Sciatic nerve (tissue), 2 donors: ENCODE measurements around the gene STK33. TPM values are rescaled to one million over a fixed set of nuclear protein-coding genes. Genes with fewer than 3 reads are reported as not detected.

Experiments
- ATAC-seq: fragments of 200-7000 bp; cut with Tn5 transposase; one replicate; pipeline ENCODE4 v1.9.1; 2020; ENCODE audit warnings: mild to moderate bottlenecking, moderate library complexity
- DNase-seq: peaks from one replicate; pipeline ENCODE4 v3.0.0-alpha.2; 2020; ENCODE audit warnings: low spot score
- intact Hi-C: fragments of 100-400 bp; cut with DNase I; formaldehyde crosslinking; loops from one replicate; pipeline ENCODE4 v1.14.2; 2022
- total RNA-seq: library from RNA; stranded (reverse); fragmentation: NEBNext Ultra II Directional; extraction: Animal tissue kit (Norgen Biotek cat#: 25700); gene quantifications from one replicate; pipeline ENCODE4 v1.2.1, GENCODE V29; 2021
- donor health status: DM: no; HTN: no; CAD: no.
- donor health status: DM: no; HTN: no; CAD: no.

Gene STK33
- total RNA-seq, 1 donor from 2014 or later, result 3.1 TPM

DNA sequence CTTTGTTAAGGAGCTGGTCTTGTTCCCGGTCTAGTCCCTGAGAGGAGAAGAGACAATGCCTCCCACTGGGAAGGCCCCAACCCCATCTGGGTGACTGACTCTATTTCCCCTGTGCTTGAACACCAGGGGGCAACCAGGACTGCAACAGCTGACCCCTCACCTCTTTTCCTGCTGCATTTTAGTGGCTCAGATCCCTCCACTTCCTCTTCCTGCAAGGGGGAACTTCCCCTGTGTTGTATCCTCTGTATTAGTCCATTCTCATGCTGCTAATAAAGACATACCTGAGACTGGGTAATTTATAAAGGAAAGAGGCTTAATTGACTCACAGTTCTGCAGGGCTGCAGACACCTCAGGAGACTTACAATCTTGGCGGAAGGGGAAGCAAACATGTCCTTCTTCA is 246.1 kb downstream of the STK33 start:
- ATAC-seq (no peak), DNase-seq (no peak)
- intact Hi-C loops, result no loop called here

DNA sequence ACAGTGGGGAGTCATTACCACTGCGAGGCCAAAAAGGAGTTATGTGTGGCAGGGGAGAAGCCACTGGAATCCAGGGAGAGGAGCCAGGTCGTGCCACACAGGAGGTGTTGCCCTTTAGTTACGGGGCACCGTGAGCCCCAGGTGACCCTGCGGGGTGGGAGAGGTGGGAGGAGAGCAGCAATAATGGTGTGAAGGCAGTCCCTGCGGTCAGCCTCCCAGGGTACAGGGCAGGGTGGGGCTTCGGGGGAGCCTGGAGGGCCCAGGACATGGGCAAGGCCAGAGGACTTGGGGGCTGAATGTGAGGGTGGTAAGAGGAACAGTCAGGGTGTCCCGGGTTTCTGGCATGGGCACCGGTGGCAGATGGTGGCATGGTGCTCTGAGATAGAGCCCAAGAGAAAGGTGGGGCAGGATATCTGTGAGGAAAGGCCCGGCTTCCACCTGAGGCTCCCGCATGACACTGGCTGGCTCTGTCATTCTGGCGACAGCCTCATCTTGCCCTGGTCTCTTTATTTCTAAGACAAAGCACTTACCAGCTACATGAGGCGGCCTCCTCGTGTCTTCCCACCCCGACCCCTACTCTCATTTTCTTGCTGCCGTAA is 247.8 kb downstream of the STK33 start:
- DNase-seq (no peak), ATAC-seq (no peak)
- intact Hi-C loops, result no loop called here

GRCh38 chr11:8345179-8345578 is 248.8 kb downstream of the STK33 start:
- DNase-seq (no peak), ATAC-seq (no peak)
- intact Hi-C loops, result no loop called here

- intact Hi-C loops, result no loop called here
- ATAC-seq (no peak), DNase-seq (no peak)
Measured at GRCh38 chr11:8344346-8344745, 249.7 kb downstream of the STK33 start.

DNA sequence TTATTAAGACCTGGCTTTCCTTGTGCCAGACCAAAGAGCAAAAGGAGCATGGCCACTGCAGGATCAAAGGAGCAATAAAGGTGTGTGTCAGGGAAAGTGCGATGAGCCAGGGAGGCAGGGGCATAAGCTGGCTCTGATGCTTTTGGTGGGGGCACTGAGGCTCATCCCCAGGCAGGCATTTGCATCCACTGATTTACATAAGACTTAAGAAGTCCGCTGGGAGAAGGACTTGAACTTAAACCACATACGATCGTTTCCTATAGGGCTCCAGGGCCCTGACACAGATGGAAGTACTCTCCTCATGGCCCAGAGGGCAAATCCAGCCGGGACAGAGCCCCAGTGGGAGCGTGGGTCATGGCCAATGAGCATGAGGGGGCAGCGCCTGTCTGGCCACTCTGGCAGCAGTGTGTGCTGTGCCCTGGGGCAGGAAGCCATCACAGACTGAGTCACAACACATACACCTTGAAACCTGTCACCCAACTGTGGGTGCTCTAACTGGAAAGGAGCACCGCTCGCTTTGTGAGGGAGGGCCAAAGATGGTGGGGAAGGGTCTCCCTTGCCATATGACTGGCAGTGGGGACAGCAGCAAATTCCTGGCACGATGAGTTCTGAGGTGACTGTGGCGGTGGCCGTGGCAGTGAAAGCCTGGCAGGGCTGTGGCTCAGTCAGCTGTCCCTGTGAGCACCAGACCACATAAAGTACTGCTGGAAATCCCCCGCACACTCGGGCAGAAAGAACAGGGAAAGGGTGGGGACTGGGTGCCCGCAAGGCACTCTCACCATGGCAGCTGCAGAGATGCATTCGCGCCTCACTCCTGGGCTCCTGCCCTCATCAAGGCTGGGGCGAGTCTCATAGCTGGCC is 251.0 kb downstream of the STK33 start:
- no peak for ATAC-seq
- DNase-seq, result no peak
- intact Hi-C loops, result no loop called here

GRCh38 chr11:8341996-8342395 is 252.0 kb downstream of the STK33 start:
- ATAC-seq, result no peak
- no peak for DNase-seq

More at GRCh38 chr11:8341996-8342395, 252.0 kb downstream of the STK33 start:
- intact Hi-C loops, result no loop called here

Other genes with a start within 250 kb of the STK33 start
- gene TRIM66, start 88.4 kb upstream of the STK33 start, total RNA-seq, result 21.1 TPM
- gene RPL27A, start 88.6 kb upstream of the STK33 start, total RNA-seq, result 710 TPM